GM12878 (cell line): Measurements from ENCODE around the gene PPCS. TPM values are rescaled to one million over a fixed set of nuclear protein-coding genes. Genes with fewer than 3 reads are reported as not detected.

ENCODE experiments used
- ATAC-seq: fragments of 200-7000 bp; cut with Tn5 transposase; 3 replicates; pipeline ENCODE4 v1.9.1; 2020; ENCODE audit warnings: mild to moderate bottlenecking, moderate library complexity
- BruUV-seq: library from RNA; stranded (reverse); fragments of 400-500 nt; replicated peaks from 2 replicates; lab custom pipeline; 2021; lab: Mats Ljungman, UMichigan
- CTCF ChIA-PET: fragments of 300-600 bp; sonication (Branson Sonifier 250); formaldehyde crosslinking; extraction: SDS; loops from one replicate; lab custom pipeline; 2021; ENCODE audit warnings: inconsistent platforms; lab: Yijun Ruan, JAX
- POLR2A ChIA-PET: fragments of 350-600 bp; formaldehyde crosslinking; extraction: SDS; loops from one replicate; lab custom pipeline; 2021; ENCODE audit warnings: inconsistent platforms; lab: Charles Lee
- RAD21 ChIA-PET: fragments of 300-600 bp; sonication (Branson Sonifier 250); formaldehyde crosslinking; loops from one replicate; lab custom pipeline; 2023; ENCODE audit warnings: antibody characterized with exemption; ENCODE audit not compliant: unreplicated experiment; lab: Charles Lee
- SMC1A ChIA-PET: fragments of 300-600 bp; sonication (Branson Sonifier 250); formaldehyde crosslinking; loops from one replicate; lab custom pipeline; 2023; ENCODE audit not compliant: unreplicated experiment, uncharacterized antibody; lab: Charles Lee
- DNase-seq: peaks from one replicate; pipeline ENCODE4 v3.0.0-alpha.2; 2011; ENCODE audit warnings: low read depth, low spot score
- FAIRE-seq: peaks from 3 replicates; lab custom pipeline; 2011; peaks lifted over from hg19 to GRCh38; lab: Jason Lieb, UNC
- H2AFZ ChIP-seq: 2 replicates; pipeline ENCODE4 v1.6.0; 2011; ENCODE audit warnings: low read depth, low read length, control low read depth; ENCODE audit not compliant: control insufficient read depth
- H3K27ac ChIP-seq: 2 replicates; pipeline ENCODE4 v1.5.1; 2011; ENCODE audit warnings: control low read depth; ENCODE audit not compliant: control insufficient read depth, insufficient read depth
- H3K27me3 ChIP-seq, 2 experiments: replicated peaks in 1 of 2; 2 replicates each; pipeline versions ENCODE4 v1.6.0 to v1.6.1; 2011; ENCODE audit warnings: low read length in 1 of 2; ENCODE audit not compliant: control insufficient read depth in 2 of 2, insufficient read depth in 2 of 2
- H3K36me3 ChIP-seq, 2 experiments: 2 replicates each; pipeline ENCODE4 v1.5.1; 2011; ENCODE audit warnings: low read length in 1 of 2; ENCODE audit not compliant: control insufficient read depth in 2 of 2, insufficient read depth in 2 of 2
- H3K4me1 ChIP-seq: 2 replicates; pipeline ENCODE4 v1.6.1; 2011; ENCODE audit warnings: mild to moderate bottlenecking, low read length, moderate library complexity, mixed read lengths; ENCODE audit not compliant: control insufficient read depth, insufficient read depth
- H3K4me2 ChIP-seq: 2 replicates; pipeline ENCODE4 v1.6.0; 2011; ENCODE audit warnings: control low read depth; ENCODE audit not compliant: control insufficient read depth, insufficient read depth
- H3K4me3 ChIP-seq: fragments of 200-600 bp; sonication (generic); 2 replicates; pipeline ENCODE4 v1.5.1; 2016
- H3K79me2 ChIP-seq: 2 replicates; pipeline ENCODE4 v1.6.0; 2011; ENCODE audit warnings: low read length; ENCODE audit not compliant: control insufficient read depth, insufficient read depth
- H3K9ac ChIP-seq: 2 replicates; pipeline ENCODE4 v1.8.0; 2011; ENCODE audit warnings: low read length, control low read depth, mixed read lengths; ENCODE audit not compliant: control insufficient read depth, insufficient read depth
- H3K9me3 ChIP-seq: replicated peaks from 3 replicates; pipeline ENCODE4 v1.5.1; 2011; ENCODE audit warnings: mild to moderate bottlenecking, low read length; ENCODE audit not compliant: control insufficient read depth, insufficient read depth
- H4K20me1 ChIP-seq: 2 replicates; pipeline ENCODE4 v1.6.0; 2011; ENCODE audit not compliant: control insufficient read depth, insufficient read depth
- ATF7 ChIP-seq: fragments of 450-650 bp; IDR thresholded peaks from 2 replicates; pipeline ENCODE4 v1.6.1; 2016; ENCODE audit warnings: low read depth, mild to moderate bottlenecking
- CREB1 ChIP-seq: IDR thresholded peaks from 2 replicates; pipeline ENCODE4 v1.6.1; 2012; ENCODE audit warnings: low read depth, mild to moderate bottlenecking, inconsistent platforms
- EGR1 ChIP-seq, 2 experiments: IDR thresholded peaks; 1 replicate in 1 of 2; 2 replicates in 1 of 2; pipeline ENCODE4 v1.6.1; 2011 to 2012; ENCODE audit warnings: low read depth in 2 of 2, low read length in 2 of 2, borderline replicate concordance in 1 of 2, mild to moderate bottlenecking in 1 of 2, moderate library complexity in 1 of 2
- EP300 ChIP-seq, 2 experiments: fragments of 150-350 bp in 1 of 2; IDR thresholded peaks; 2 replicates each; pipeline ENCODE4 v1.6.1; 2011 to 2012; ENCODE audit warnings: low read depth in 2 of 2, low read length in 2 of 2, borderline replicate concordance in 1 of 2, improper control_type of control experiment in 1 of 2, inconsistent platforms in 1 of 2; ENCODE audit not compliant: control insufficient read depth in 1 of 2
- HDAC2 ChIP-seq: fragments of 200-600 bp; sonication (generic); IDR thresholded peaks from 2 replicates; pipeline ENCODE4 v1.6.1; 2017
- IRF3 ChIP-seq: fragments of 450-650 bp; IDR thresholded peaks from 2 replicates; pipeline ENCODE4 v1.6.1; 2014; ENCODE audit warnings: mild to moderate bottlenecking
- NKRF ChIP-seq: fragments of 450-650 bp; conservative IDR thresholded peaks from 2 replicates; pipeline ENCODE4 v1.6.1; 2017; ENCODE audit warnings: mild to moderate bottlenecking, moderate library complexity
- SREBF2 ChIP-seq: IDR thresholded peaks from 2 replicates; pipeline ENCODE4 v1.6.1; 2012; ENCODE audit warnings: mild to moderate bottlenecking, low read length
- ZNF384 ChIP-seq: IDR thresholded peaks from 2 replicates; pipeline ENCODE4 v1.6.1; 2012; ENCODE audit warnings: low read depth, mild to moderate bottlenecking, low read length, improper control_type of control experiment, borderline replicate concordance
- WGBS: methylation state at CpG from one replicate; pipeline ENCODE4 v1.1.6; 2016; ENCODE audit warnings: low lambda C conversion rate; ENCODE audit not compliant: insufficient replicate concordance, insufficient coverage; ENCODE audit errors: missing lambda C conversion rate; 5-methylcytosine and 5-hydroxymethylcytosine counted together
- in situ Hi-C: fragments of 300-500 bp; cut with MboI; formaldehyde crosslinking; loops from 9 replicates; pipeline ENCODE4 v1.14.3; 2018; ENCODE audit warnings: mixed read lengths
- intact Hi-C: fragments of 100-400 bp; cut with micrococcal nuclease; formaldehyde crosslinking; loops from one replicate; pipeline ENCODE4 v1.14.2; 2022; ENCODE audit not compliant: unreplicated experiment
- polyA plus RNA-seq, 11 experiments: library from polyadenylated mRNA; depleted of rRNA in 4 of 11; unstranded in 6 of 11; stranded (reverse) in 5 of 11; fragments of >200 nt; fragmentation: Nextera tagmentation in 4 of 11; fragmentation: Illumina TruSeq in 1 of 11; extraction: Ambion mirVana in 4 of 11; extraction: Trizol in 1 of 11; gene quantifications; 1 replicate in 1 of 11; 2 replicates in 10 of 11; pipeline versions ENCODE4 v1.2.1 to v1.2.3, GENCODE V29; 2011 to 2016; ENCODE audit warnings: inconsistent platforms in 2 of 11, missing spikeins in 2 of 11, low read depth in 1 of 11
- total RNA-seq, 4 experiments: library from RNA; depleted of rRNA in 3 of 4; stranded (reverse); fragments of >200 nt in 3 of 4; fragmentation: Illumina TruSeq in 1 of 4; extraction: Trizol in 1 of 4; gene quantifications; 2 replicates each; pipeline versions ENCODE4 v1.2.1 to v1.2.3, GENCODE V29; 2013 to 2021

PPCS gene
- total and polyA plus RNA-seq, 10 of the 15 experiments (the other 5 are each of a cell fraction or from before 2014, with no cell fraction given), result 35.6 to 79.4 (median 51.9) TPM

- Histone ChIP-seq H3K9me3 (no peaks in the 10 kb centered on the region), H3K4me2 (no peak overlapping the region), H3K36me3 (no peaks in the 10 kb centered on the region), H3K27me3 (no peaks in the 10 kb centered on the region), H2AFZ (no peak overlapping the region), H3K4me1 (no peaks in the 10 kb centered on the region), H4K20me1 (no peaks in the 10 kb centered on the region), H3K79me2 (no peaks in the 10 kb centered on the region), H3K27ac (no peak overlapping the region), H3K9ac (no peak overlapping the region), H3K4me3 (no peak overlapping the region)
- ChIA-PET RAD21 (no interaction called here), SMC1A (no interaction called here), POLR2A (no interaction called here), CTCF (no interaction called here)
- in situ Hi-C loops (no loop called here), intact Hi-C loops (no loop called here)
- FAIRE-seq (no peak), DNase-seq (no peak), ATAC-seq (peak; percentile 87)
- BruUV-seq, result no TSS peak
- WGBS, result 0% methylated on average over 2 of the region's 2 CpGs
- TF ChIP-seq SREBF2 (no peak), EP300 (IDR thresholded peaks at IDR 0.05; ENCODE audit: borderline replicate concordance in 1 of 2, control insufficient read depth in 1 of 2, low read depth in 2 of 2, low read length in 2 of 2) (0 out of 4 replicates have a peak, but pooled peaks of 1 of the 2 experiments have one; percentile 20), ATF7 (peak; percentile 34; the same call in 1 of the 2 replicates), ZNF384 (peak; percentile 66; the same call in 1 of the 2 replicates), HDAC2 (no peak), EGR1 (IDR thresholded peaks at IDR 0.05; ENCODE audit: borderline replicate concordance in 1 of 2, low read depth in 2 of 2, low read length in 2 of 2) (no peak), IRF3 (no peak), CREB1 (no peak), NKRF (no peak)
These were observed 26.4 kb downstream of the PPCS start for GRCh38 chr1:42482635-42483153.
